ENCODE results near the gene BCHE. TPM values are rescaled to one million over a fixed set of nuclear protein-coding genes. Genes with fewer than 3 reads are reported as not detected.

BCHE gene
- total RNA-seq, 4 donors from 2014 or later = 0.44 to 3.1 (median 1.1) TPM

DNA sequence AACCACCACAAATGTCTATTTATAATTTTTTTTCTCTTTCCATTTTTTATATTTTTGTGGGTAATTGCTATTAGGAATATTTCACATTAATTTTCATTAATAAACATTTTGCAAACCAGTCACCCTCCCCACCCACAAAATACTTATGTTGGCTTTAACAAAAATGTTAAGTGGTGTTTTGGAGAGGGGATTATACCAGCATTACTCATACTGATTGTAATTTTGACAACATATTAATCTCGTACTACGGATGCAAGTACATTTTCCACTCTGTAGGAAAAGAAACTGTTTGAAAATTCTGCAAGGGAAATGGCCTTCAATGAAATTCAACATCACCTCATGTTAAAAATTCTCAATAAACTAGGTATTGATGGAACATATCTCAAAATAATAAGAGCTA, 58.3 kb downstream of the BCHE start:
- TF ChIP-seq, protein P1, sequence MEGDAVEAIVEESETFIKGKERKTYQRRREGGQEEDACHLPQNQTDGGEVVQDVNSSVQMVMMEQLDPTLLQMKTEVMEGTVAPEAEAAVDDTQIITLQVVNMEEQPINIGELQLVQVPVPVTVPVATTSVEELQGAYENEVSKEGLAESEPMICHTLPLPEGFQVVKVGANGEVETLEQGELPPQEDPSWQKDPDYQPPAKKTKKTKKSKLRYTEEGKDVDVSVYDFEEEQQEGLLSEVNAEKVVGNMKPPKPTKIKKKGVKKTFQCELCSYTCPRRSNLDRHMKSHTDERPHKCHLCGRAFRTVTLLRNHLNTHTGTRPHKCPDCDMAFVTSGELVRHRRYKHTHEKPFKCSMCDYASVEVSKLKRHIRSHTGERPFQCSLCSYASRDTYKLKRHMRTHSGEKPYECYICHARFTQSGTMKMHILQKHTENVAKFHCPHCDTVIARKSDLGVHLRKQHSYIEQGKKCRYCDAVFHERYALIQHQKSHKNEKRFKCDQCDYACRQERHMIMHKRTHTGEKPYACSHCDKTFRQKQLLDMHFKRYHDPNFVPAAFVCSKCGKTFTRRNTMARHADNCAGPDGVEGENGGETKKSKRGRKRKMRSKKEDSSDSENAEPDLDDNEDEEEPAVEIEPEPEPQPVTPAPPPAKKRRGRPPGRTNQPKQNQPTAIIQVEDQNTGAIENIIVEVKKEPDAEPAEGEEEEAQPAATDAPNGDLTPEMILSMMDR (IDR thresholded peaks at IDR 0.05; ENCODE audit: low read depth) = no peak

DNA sequence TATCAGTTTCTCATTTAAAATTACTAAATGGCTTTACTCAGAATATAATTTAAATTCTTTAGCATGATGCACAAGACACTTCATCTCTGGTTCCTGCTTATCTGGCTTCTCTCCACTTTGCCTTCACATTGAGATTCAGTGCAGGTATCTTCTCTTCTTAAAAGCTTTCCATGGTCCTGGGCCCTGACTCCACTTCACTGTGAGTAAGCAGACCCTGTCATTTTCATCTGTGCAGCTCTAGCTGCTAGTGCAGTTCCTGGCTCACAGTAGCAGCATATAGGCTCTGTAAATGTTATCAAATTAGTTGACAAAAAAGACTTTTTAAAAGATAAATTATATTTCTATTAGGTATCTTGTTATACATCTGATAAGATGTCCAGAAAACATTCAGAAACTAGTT, 58.8 kb downstream of the BCHE start:
- TF ChIP-seq, protein P1 (IDR thresholded peaks at IDR 0.05; ENCODE audit: low read depth) = no peak

DNA sequence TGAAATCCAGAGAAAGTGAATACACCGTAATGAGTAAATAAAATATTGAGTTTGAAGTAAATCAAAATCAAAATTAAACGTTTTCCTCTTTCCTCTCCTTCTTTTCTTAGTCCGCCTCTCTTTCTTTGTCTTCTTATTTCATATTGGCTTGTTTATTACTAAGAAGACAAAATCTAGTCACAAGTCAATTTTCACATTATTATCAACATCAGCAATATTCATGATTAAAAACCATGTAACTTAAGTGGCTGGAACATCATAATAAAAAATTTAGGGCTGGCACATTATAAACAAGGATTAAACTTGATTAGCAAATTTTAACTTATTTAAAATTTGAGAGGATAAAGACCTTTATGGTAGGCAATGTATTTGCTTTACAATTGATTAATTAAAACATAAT, 61.4 kb downstream of the BCHE start:
- TF ChIP-seq, protein P1 (IDR thresholded peaks at IDR 0.05; ENCODE audit: low read depth) = no peak

DNA sequence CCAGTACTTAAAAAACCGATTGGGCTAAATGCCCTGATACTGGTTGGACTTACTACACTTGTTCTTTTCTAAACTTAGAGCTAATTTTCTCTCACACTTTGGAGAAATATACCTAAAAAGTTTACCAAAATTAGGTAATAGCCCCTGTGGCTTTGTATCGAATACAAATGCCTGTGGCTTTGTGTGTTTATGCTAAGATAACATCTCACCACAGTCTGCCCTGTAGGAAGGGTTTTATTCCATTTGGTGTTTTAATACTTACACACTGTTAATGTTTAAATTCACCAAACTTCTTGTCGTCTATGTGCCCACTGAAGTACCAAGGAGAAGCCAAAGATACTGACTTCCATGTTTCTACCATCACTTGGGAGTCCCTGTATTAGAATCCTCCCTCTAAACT, 66.4 kb downstream of the BCHE start:
- TF ChIP-seq, protein P1 (IDR thresholded peaks at IDR 0.05; ENCODE audit: low read depth) = no peak

DNA sequence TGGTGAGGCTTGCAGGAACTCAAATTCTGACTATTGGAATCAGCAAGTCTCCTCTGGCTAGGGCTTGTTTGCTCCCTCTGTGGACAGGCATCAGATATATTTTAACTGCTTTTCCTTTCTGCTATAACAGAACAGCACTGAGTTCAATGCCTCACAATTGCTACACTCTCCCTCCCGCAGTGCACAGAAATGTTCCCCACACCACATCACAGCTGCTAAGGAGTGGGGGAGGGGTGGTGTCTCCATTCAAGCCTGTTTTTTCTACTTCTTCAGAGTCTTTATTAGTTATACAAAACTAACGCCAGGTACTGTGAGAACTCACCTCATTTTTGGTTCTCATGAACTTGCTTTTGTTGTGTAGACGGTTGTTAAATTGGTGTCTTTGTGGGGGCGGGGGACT, 68.5 kb downstream of the BCHE start:
- TF ChIP-seq, protein P1 (IDR thresholded peaks at IDR 0.05; ENCODE audit: low read depth) = no peak

DNA sequence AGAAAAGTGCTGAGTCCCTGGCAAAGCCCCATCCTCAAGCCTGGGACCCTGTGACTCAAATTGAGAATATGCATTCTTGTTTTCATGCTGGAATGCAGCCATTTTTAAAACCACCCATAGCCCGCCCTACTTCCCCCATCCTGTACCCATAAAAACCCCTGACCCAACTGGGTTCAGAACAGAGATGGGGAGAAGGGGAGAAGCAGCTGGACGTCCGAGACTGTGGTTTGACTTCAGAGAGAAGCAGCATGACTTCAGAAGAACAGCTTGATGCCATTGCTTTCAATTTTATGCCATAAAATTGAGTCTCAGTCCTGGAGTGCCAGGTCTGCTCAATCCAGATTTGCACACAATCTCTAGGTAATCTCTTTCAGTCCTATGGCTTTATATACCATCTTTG, 78.2 kb downstream of the BCHE start:
- TF ChIP-seq, protein P1 (IDR thresholded peaks at IDR 0.05; ENCODE audit: low read depth) = no peak

DNA sequence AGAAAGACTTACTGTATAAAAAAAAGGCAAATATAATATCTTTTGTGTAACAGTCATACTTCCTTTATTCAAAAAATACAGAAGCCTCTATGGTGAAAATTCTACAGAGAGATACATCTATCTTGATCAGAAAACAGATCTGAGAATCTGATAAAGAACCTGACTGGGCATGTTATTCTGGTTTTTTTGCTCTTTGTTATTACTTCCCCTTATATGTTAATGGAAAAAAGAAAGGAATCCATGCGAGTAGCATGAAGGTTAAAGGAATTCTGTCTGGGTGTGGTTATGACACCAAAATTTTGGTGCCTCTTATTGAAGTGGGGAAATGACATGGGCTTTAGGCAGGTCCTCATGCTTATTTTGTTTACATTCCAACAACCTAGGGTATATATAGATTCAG, 81.7 kb downstream of the BCHE start:
- TF ChIP-seq, protein P1 (IDR thresholded peaks at IDR 0.05; ENCODE audit: low read depth) = no peak
